Neural crest cell (in vitro differentiated cells): ENCODE data around the gene VPS37C. TPM values are rescaled to one million over a fixed set of nuclear protein-coding genes. Genes with fewer than 3 reads are reported as not detected.

ENCODE experiments used
- DNase-seq: peaks from one replicate; pipeline ENCODE4 v3.0.0; 2021; ENCODE audit warnings: low read depth, mixed read lengths, low spot score
- H3K27ac Mint-ChIP-seq: one replicate; pipeline ENCODE4 v1.8.0; 2021; ENCODE audit warnings: mild to moderate bottlenecking, mixed read lengths; ENCODE audit not compliant: unreplicated experiment
- H3K27me3 Mint-ChIP-seq: 2 replicates; pipeline ENCODE4 v1.8.0; 2021; ENCODE audit warnings: low read depth, mild to moderate bottlenecking, mixed read lengths
- H3K36me3 Mint-ChIP-seq: 2 replicates; pipeline ENCODE4 v1.8.0; 2021; ENCODE audit warnings: low read depth, mild to moderate bottlenecking, mixed read lengths
- H3K4me1 Mint-ChIP-seq: 2 replicates; pipeline ENCODE4 v1.8.0; 2021; ENCODE audit warnings: mixed read lengths
- H3K4me3 Mint-ChIP-seq: one replicate; pipeline ENCODE4 v1.8.0; 2021; ENCODE audit warnings: mild to moderate bottlenecking, mixed read lengths
- H3K9me3 Mint-ChIP-seq: 2 replicates; pipeline ENCODE4 v1.8.0; 2021; ENCODE audit warnings: mixed read lengths
- CTCF ChIP-seq: fragments of 200-600 bp; sonication (generic); conservative IDR thresholded peaks from 2 replicates; pipeline ENCODE4 v1.5.0; 2021; ENCODE audit warnings: antibody characterized with exemption, mild to moderate bottlenecking
- total RNA-seq: library from RNA; stranded (reverse); gene quantifications from 2 replicates; pipeline ENCODE4 v1.2.1, GENCODE V29; 2021

Gene VPS37C
- total RNA-seq, 1 donor from 2014 or later = 25.8 TPM

DNA sequence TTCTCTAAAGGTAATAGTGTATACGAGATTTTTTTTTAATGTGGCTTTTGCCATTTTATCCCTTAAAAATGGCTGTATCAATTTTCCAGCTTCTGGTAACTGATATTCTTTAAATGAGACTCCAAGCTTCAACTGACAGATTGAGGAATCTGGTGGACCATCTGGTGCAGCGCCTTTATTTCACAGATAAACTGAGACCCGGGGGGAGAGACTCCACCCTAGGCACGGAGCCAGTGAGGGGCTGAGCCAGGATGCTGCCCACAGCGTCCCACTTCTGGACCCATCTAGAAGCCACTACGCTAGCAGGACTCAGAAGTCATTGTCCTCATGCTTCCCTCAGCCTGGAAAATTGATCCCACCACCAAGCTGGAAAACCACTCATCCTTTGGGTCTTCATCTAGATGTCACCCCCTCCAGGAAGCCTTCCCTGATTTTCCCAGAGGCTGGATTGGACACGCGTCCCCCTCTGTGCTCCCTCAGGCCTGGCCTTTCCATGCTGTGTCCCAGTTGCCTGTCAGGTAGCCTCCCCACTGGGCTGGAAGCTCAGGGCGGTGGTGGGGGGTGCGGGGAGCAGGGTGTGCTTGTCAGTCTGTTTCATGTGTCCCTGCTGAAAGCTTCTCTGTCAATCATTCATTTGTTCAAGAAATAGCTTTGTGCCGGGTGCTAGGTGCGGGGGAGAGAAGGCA is 71.3 kb downstream of the VPS37C start:
- no peak overlapping the region for H3K27ac Mint-ChIP-seq

DNA sequence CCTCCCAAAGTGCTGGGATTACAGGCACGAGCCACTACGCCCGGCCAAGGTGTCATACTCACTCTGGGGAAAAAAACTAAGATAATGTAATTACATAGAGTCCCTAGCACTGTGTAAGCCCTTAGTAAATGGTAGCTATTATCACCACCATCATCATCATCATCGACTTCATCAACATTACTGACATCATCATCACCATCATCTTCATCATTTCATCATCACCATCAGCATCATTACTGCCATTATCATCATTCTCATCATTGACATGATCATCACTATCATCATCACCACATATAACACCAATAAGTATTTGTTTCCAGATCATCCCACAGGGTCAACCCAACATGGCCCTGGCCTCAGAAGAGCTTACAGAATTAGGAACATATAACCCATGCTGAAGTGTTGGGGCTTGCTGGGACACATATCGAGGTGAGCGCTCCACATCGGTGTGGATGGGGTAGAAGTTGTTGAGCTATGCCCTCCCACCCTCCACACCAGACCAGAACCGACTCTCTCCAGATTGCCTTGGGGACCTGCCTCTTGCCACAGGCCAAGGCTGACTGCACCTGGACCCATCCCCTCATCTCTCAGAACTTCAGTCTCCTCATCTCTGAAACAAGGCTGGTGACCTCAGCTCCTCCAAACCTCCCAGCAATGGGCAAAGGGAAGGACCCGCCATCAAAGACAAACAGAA is 73.7 kb downstream of the VPS37C start:
- peaks cover 3% of the 10 kb centered on the region for H3K4me1 Mint-ChIP-seq
- DNase-seq = no peak
- H3K9me3 Mint-ChIP-seq = no peaks in the 10 kb centered on the region
- H3K4me3 Mint-ChIP-seq = no peak overlapping the region
- H3K36me3 Mint-ChIP-seq = no peaks in the 10 kb centered on the region
- TF ChIP-seq CTCF = no peak
- H3K27ac Mint-ChIP-seq = no peak overlapping the region
- H3K27me3 Mint-ChIP-seq = no peaks in the 10 kb centered on the region

More for the DNA sequence above, 71.3 kb downstream of the VPS37C start:
- H3K27me3 Mint-ChIP-seq = no peaks in the 10 kb centered on the region
- peaks cover 3% of the 10 kb centered on the region for H3K4me1 Mint-ChIP-seq
- TF ChIP-seq CTCF = no peak
- peaks cover 6% of the 10 kb centered on the region for H3K9me3 Mint-ChIP-seq
- no peaks in the 10 kb centered on the region for H3K36me3 Mint-ChIP-seq
- H3K4me3 Mint-ChIP-seq = no peak overlapping the region
- no peak for DNase-seq

GRCh38 chr11:61083601-61084147 is 77.6 kb downstream of the VPS37C start:
- no peaks in the 10 kb centered on the region for H3K4me1 Mint-ChIP-seq
- no peak overlapping the region for H3K4me3 Mint-ChIP-seq
- no peaks in the 10 kb centered on the region for H3K36me3 Mint-ChIP-seq
- TF ChIP-seq CTCF = no peak
- no peaks in the 10 kb centered on the region for H3K9me3 Mint-ChIP-seq
- no peak overlapping the region for H3K27ac Mint-ChIP-seq
- DNase-seq = no peak
- H3K27me3 Mint-ChIP-seq = no peaks in the 10 kb centered on the region

DNA sequence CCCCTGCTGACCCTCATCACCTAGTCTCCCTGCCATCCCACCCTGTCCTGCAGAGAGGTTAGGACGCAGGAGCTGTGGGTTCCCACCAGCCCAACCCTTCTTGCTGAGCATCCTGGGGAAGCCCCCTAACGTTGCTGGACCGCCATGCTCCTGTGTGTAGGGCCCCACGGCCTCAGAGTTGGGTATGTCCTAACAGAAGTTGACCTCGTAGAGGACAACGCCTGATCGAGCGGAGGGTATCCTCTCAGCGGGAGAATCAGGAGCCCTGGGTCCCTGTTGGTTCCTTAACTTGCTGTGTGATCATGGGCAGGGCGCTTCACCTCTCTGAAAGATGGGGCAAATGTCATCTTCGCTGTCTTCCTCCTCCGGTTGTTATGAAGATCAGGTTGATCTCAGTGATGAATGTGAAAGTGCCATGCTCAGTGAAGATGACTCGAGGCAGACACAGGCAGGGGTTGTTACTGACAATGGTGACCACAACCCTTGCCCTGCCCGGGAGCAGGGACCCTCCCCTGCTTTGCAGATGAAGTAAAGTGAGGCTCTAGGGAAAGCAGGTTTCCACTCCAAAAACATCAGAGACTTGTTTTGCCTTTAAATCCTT is 78.2 kb downstream of the VPS37C start:
- H3K27me3 Mint-ChIP-seq = no peaks in the 10 kb centered on the region
- no peak for DNase-seq
- no peaks in the 10 kb centered on the region for H3K9me3 Mint-ChIP-seq
- H3K4me3 Mint-ChIP-seq = no peak overlapping the region
- no peak overlapping the region for H3K27ac Mint-ChIP-seq
- H3K4me1 Mint-ChIP-seq = no peaks in the 10 kb centered on the region
- no peak for TF ChIP-seq CTCF
- H3K36me3 Mint-ChIP-seq = no peaks in the 10 kb centered on the region

DNA sequence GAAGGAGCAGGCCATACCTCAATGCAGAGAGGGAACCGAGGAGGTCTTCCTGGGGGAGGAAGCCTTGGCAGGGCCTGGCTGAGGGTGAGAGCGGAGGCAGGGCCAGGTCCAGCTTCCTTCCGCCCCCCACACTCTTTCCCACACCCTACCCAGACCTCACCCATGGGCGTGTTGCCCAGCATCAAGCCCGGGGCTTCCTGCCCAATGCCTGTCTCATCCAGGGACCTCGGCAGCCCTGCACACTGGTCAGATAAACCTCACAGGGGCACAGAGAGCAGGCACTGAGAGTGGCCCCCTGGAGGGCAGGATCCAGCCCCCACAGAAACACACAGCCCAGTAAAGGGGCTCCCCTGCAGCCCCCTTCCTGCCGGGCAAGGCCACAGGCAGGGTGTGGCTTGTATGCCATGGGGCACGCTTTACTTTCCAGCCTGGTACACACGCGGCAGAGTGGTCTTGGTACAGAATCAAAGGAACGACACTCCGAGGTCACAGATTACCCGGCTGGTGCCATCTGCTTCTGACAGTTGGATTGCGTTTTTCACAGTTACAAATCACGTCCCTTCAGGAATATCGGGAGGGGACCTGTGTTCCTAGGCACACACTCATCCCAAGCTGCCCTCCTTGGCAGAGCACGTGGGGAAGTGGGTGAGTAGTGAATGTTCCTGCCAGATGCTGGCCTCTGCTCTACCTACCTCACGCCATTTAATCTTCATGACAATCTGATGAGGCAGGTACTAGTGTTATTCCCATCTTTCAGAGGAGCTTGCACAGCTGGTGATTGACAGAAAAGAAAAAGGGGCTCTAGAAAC is 79.0 kb downstream of the VPS37C start:
- Mint-ChIP-seq H3K4me1 (no peaks in the 10 kb centered on the region), H3K9me3 (no peaks in the 10 kb centered on the region), H3K36me3 (no peaks in the 10 kb centered on the region), H3K27me3 (no peaks in the 10 kb centered on the region), H3K4me3 (no peak overlapping the region), H3K27ac (no peak overlapping the region)
- DNase-seq = no peak
- TF ChIP-seq CTCF = no peak
